ENCODE measurements around the gene MED13L. TPM values are rescaled to one million over a fixed set of nuclear protein-coding genes. Genes with fewer than 3 reads are reported as not detected.

Gene MED13L
- total and polyA plus RNA-seq, 2 of the 4 experiments (the other 2 are of a cell fraction) = 17.9 to 49.1 TPM

GRCh38 chr12:115956236-115956635 lies 321.3 kb downstream of the MED13L start:
- Histone ChIP-seq H3K4me1 (ENCODE audit: control insufficient read depth, insufficient read depth, low read length) (no peaks in the 10 kb centered on the region), H3K27me3 (ENCODE audit: control insufficient read depth, insufficient read depth, low read length) (no peaks in the 10 kb centered on the region), H3K56ac (ENCODE audit: extremely low read depth, insufficient read depth, low read length) (no peak overlapping the region), H3K14ac (replicated peaks; ENCODE audit: low read depth, low read length) (no peak overlapping the region), H2AK9ac (replicated peaks; ENCODE audit: low read depth, low read length, poor library complexity) (no peak overlapping the region), H3K4me3 (ENCODE audit: insufficient read depth, low read depth, low read length) (no peak overlapping the region), H2AFZ (replicated peaks; ENCODE audit: low read length, poor library complexity) (no peak overlapping the region), H2BK120ac (ENCODE audit: low read depth, low read length) (no peak overlapping the region), H4K91ac (ENCODE audit: insufficient read depth, low read depth, low read length) (no peak overlapping the region), H2BK20ac (ENCODE audit: low read depth, low read length) (no peak overlapping the region), H3K36me3 (ENCODE audit: control insufficient read depth, insufficient read depth, low read length) (peaks cover 14% of the 10 kb centered on the region), H2AK5ac (ENCODE audit: low read depth, low read length) (no peak overlapping the region), H4K20me1 (ENCODE audit: insufficient read depth, low read length) (no peaks in the 10 kb centered on the region), H2BK5ac (ENCODE audit: low read depth, low read length, poor library complexity, severe bottlenecking) (no peak overlapping the region), H4K8ac (ENCODE audit: low read depth in 2 of 2, low read length in 2 of 2) (0 out of 4 replicates have a peak overlapping the region, but pooled peaks of 1 of the 2 experiments have one; percentile 15), H3K18ac (ENCODE audit: low read depth, low read length) (no peak overlapping the region), H3K79me1 (ENCODE audit: low read depth in 1 of 2, low read length in 2 of 2) (peaks cover 5 to 19% of the 10 kb centered on the region in 2 experiments), H3K4ac (ENCODE audit: low read depth, low read length) (no peak overlapping the region), H3K27ac (ENCODE audit: insufficient read depth, low read length) (no peak overlapping the region), H4K5ac (ENCODE audit: low read depth, low read length) (no peak overlapping the region), H3K9me1 (ENCODE audit: insufficient read depth, low read length) (peaks cover 12% of the 10 kb centered on the region), H2BK15ac (ENCODE audit: low read depth, low read length) (no peak overlapping the region), H3K9me3 (ENCODE audit: control insufficient read depth, insufficient read depth, low read length) (no peaks in the 10 kb centered on the region), H3K23ac (ENCODE audit: low read depth, low read length) (no peak overlapping the region), H3K4me2 (ENCODE audit: low read depth, low read length) (no peak overlapping the region), H3K9ac (ENCODE audit: low read depth, low read length) (no peak overlapping the region)
- WGBS, 2 experiments (ENCODE audit: extremely low coverage in 2 of 2, insufficient read length in 1 of 2) = no CpG with 5 or more reads among the region's 3 CpGs
- POLR2A ChIA-PET (ENCODE audit: unreplicated experiment) = no interaction called here
- in situ Hi-C loops (cut with MboI; ENCODE audit: low sequenced_read_pairs) = no loop called here
- ATAC-seq (ENCODE audit: low read depth) (no peak), DNase-seq (no peak)
- intact Hi-C loops (cut with micrococcal nuclease) = no loop called here
- no TSS peak for BruUV-seq (replicated peaks)
- TF ChIP-seq, protein P1, sequence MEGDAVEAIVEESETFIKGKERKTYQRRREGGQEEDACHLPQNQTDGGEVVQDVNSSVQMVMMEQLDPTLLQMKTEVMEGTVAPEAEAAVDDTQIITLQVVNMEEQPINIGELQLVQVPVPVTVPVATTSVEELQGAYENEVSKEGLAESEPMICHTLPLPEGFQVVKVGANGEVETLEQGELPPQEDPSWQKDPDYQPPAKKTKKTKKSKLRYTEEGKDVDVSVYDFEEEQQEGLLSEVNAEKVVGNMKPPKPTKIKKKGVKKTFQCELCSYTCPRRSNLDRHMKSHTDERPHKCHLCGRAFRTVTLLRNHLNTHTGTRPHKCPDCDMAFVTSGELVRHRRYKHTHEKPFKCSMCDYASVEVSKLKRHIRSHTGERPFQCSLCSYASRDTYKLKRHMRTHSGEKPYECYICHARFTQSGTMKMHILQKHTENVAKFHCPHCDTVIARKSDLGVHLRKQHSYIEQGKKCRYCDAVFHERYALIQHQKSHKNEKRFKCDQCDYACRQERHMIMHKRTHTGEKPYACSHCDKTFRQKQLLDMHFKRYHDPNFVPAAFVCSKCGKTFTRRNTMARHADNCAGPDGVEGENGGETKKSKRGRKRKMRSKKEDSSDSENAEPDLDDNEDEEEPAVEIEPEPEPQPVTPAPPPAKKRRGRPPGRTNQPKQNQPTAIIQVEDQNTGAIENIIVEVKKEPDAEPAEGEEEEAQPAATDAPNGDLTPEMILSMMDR (conservative IDR thresholded peaks at IDR 0.05; ENCODE audit: low read depth, low read length) = no peak
- TF ChIP-seq RFX5 (IDR thresholded peaks at IDR 0.05; ENCODE audit: low read depth, low read length) (no peak), RAD21 (IDR thresholded peaks at IDR 0.05; ENCODE audit: low read length) (no peak), MXI1 (IDR thresholded peaks at IDR 0.05; ENCODE audit: borderline replicate concordance, low read depth, low read length) (no peak)
- CTCF ChIA-PET = interaction anchor here (0.6 to 0.7 kb wide), 2 partner anchors 729 to 1170 kb away, joined by 3 read pairs; no protein-coding TSS in a partner anchor
- dilution Hi-C loops (cut with HindIII; ENCODE audit: low sequenced_read_pairs, unreplicated experiment) = no loop called here
